Stimulated activated naive CD8-positive, alpha-beta T cell treated with anti-CD3 and anti-CD28 coated beads, Interleukin-15, Interleukin-2, amounts not matched to agents 100 ng/mL and 50 ng/mL, for 24 hours (primary cell): ENCODE measurements around the gene NCLN.
"Not testable (repeated sequence)": the region's sequence is repeated elsewhere in the genome, so short reads cannot be mapped to it uniquely, and the experiment has no call there.

Source experiments
- H3K27ac Mint-ChIP-seq: one replicate; pipeline ENCODE4 v1.8.0; 2021; ENCODE audit warnings: mild to moderate bottlenecking, mixed read lengths
- H3K27me3 Mint-ChIP-seq: one replicate; pipeline ENCODE4 v1.8.0; 2021; ENCODE audit warnings: mixed read lengths
- H3K36me3 Mint-ChIP-seq: one replicate; pipeline ENCODE4 v1.8.0; 2021; ENCODE audit warnings: low read depth, mixed read lengths
- H3K4me1 Mint-ChIP-seq: one replicate; pipeline ENCODE4 v1.8.0; 2021; ENCODE audit warnings: low read depth, mixed read lengths
- H3K4me3 Mint-ChIP-seq: one replicate; pipeline ENCODE4 v1.8.0; 2021; ENCODE audit warnings: mild to moderate bottlenecking, mixed read lengths
- H3K9me3 Mint-ChIP-seq: one replicate; pipeline ENCODE4 v1.8.0; 2021; ENCODE audit warnings: mixed read lengths

The NCLN gene

DNA sequence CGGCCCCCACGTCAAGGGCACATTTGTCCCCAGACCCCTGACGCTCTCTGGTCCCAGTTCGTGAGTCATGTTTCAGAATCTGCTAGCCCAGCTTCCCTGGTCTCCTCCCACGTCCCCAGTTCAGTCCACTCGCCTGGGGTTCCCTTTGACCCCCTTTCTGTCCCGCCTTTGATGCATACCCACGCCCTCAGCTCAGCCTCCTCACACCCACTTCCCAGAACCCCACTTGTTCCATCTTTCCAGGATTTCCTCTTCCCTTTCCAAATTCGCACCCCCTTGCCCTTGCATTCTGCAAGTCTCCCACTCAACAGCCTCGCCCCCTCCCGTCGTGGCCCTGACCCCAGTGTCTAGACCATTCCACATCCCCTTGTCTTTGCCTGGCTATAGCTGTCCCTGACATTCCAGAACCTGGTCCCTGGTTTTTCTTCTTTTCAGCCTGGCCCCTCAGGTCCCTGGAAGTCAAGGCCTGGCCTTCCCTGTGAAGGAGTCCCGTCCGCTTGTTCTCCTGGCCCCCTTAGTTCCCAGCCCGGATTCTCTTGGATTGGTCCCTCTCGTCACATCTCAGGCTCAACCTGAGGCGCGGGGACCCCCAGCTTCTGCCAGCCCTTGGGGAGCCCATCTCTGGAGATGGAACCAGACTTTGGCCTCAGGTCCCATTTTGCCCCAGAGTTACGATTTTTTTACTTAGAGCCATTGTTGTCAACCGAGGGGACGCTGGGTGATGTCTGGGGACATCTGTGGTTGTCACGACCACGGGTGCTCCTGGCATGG, 1.3 kb downstream of the NCLN start:
- peaks cover 22% of the 10 kb centered on the region for H3K36me3 Mint-ChIP-seq
- peak overlapping the region; percentile 96 for H3K4me3 Mint-ChIP-seq
- no peaks in the 10 kb centered on the region for H3K9me3 Mint-ChIP-seq
- H3K4me1 Mint-ChIP-seq, result peaks cover 62% of the 10 kb centered on the region
- H3K27me3 Mint-ChIP-seq, result no peaks in the 10 kb centered on the region
- peak overlapping the region; percentile 87 for H3K27ac Mint-ChIP-seq

- Mint-ChIP-seq H3K9me3 (no peaks in the 10 kb centered on the region), H3K36me3 (peaks cover 20% of the 10 kb centered on the region), H3K4me3 (peak overlapping the region; percentile 96), H3K27me3 (no peaks in the 10 kb centered on the region), H3K27ac (no peak overlapping the region), H3K4me1 (peaks cover 57% of the 10 kb centered on the region)
These were observed 2.2 kb downstream of the NCLN start for GRCh38 chr19:3187662-3188511.

GRCh38 chr19:3188627-3189596, 3.2 kb downstream of the NCLN start:
- H3K27ac Mint-ChIP-seq, result no peak overlapping the region
- peaks cover 22% of the 10 kb centered on the region for H3K36me3 Mint-ChIP-seq
- H3K27me3 Mint-ChIP-seq, result no peaks in the 10 kb centered on the region
- H3K4me3 Mint-ChIP-seq, result peak overlapping the region; percentile 59
- no peaks in the 10 kb centered on the region for H3K9me3 Mint-ChIP-seq
- H3K4me1 Mint-ChIP-seq, result peaks cover 48% of the 10 kb centered on the region

- peaks cover 39% of the 10 kb centered on the region for H3K4me1 Mint-ChIP-seq
- no peaks in the 10 kb centered on the region for H3K27me3 Mint-ChIP-seq
- H3K27ac Mint-ChIP-seq, result no peak overlapping the region
These were observed 4.2 kb downstream of the NCLN start for GRCh38 chr19:3189702-3190469.

DNA sequence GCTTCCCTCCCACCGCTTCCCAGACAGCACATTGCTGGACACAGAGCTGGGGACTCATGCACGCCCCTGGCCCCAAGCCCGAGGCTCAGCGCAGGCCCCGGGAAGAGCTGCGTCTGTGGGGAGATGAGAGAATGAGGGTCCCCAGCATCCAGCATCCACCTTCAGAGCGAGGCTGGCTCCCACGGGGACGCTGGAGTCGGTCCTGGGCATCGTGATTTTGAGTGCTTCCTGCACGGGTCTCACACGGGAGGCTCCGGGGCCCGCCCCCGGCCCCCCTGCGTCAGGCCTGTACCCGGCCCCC, 4.7 kb downstream of the NCLN start:
- H3K9me3 Mint-ChIP-seq, result no peaks in the 10 kb centered on the region
- H3K4me1 Mint-ChIP-seq, result peaks cover 35% of the 10 kb centered on the region
- no peaks in the 10 kb centered on the region for H3K27me3 Mint-ChIP-seq
- H3K4me3 Mint-ChIP-seq, result no peak overlapping the region
- H3K27ac Mint-ChIP-seq, result no peak overlapping the region
- H3K36me3 Mint-ChIP-seq, result peaks cover 32% of the 10 kb centered on the region

More at GRCh38 chr19:3189702-3190469, 4.2 kb downstream of the NCLN start:
- peaks cover 31% of the 10 kb centered on the region for H3K36me3 Mint-ChIP-seq
- no peaks in the 10 kb centered on the region for H3K9me3 Mint-ChIP-seq
- no peak overlapping the region for H3K4me3 Mint-ChIP-seq

GRCh38 chr19:3190921-3191805, 5.4 kb downstream of the NCLN start:
- H3K4me1 Mint-ChIP-seq, result peaks cover 35% of the 10 kb centered on the region
- no peaks in the 10 kb centered on the region for H3K9me3 Mint-ChIP-seq
- no peak overlapping the region for H3K4me3 Mint-ChIP-seq
- H3K36me3 Mint-ChIP-seq, result peaks cover 32% of the 10 kb centered on the region
- no peaks in the 10 kb centered on the region for H3K27me3 Mint-ChIP-seq
- no peak overlapping the region for H3K27ac Mint-ChIP-seq

- H3K4me3 Mint-ChIP-seq, H3K27me3 Mint-ChIP-seq, H3K27ac Mint-ChIP-seq, H3K9me3 Mint-ChIP-seq: not testable (repeated sequence)
- peaks cover 31% of the 10 kb centered on the region for H3K4me1 Mint-ChIP-seq
- H3K36me3 Mint-ChIP-seq, result peaks cover 29% of the 10 kb centered on the region
These were observed 6.0 kb downstream of the NCLN start for GRCh38 chr19:3191806-3192104.

GRCh38 chr19:3192228-3192635, 6.5 kb downstream of the NCLN start:
- Mint-ChIP-seq H3K27ac (no peak overlapping the region), H3K36me3 (peaks cover 24% of the 10 kb centered on the region), H3K9me3 (no peaks in the 10 kb centered on the region), H3K4me3 (no peak overlapping the region), H3K27me3 (no peaks in the 10 kb centered on the region), H3K4me1 (peaks cover 26% of the 10 kb centered on the region)

- Mint-ChIP-seq H3K4me3 (no peak overlapping the region), H3K4me1 (peaks cover 22% of the 10 kb centered on the region), H3K9me3 (no peaks in the 10 kb centered on the region), H3K27me3 (no peaks in the 10 kb centered on the region), H3K27ac (no peak overlapping the region), H3K36me3 (peaks cover 23% of the 10 kb centered on the region)
These were observed 7.0 kb downstream of the NCLN start for GRCh38 chr19:3192684-3193083.

DNA sequence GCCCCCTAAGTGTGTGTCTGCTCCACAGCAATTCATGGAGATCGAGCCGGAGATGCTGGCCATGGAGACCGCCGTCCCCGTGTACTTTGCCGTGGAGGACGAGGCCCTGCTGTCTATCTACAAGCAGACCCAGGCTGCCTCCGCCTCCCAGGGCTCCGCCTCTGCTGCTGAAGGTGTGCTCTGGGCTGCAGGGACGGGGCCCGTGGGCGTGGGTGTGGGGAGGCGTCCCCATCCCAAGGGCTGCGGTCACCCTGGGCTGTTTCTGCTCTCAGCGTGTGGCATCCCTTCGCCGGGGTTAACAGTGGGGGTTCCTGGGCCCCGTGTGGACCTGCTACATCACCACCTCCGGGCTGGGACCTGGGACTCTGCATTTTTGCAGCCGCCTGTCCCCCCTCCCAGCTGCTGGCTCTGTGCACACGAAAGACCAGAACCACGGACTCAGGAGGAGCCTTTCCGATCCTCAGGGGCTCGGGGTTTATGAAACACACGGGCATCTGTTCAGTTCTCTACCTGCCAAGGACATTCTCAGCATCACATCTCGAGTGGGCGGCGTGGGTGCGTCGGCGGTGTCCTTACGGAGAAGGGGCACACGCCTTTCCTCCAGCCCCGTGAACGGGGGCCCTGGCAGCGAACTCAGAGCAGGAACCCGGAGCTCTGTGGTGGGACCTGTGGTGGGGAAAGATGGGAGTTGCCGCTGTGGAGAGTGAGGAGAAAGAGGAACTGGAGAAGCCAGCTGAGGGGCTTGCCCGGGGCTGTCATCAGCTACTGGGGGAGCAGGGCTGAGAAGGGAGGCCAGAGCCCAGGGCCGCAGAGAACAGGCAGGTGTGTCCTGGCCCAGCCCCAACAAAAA, 7.8 kb downstream of the NCLN start:
- no peak overlapping the region for H3K27ac Mint-ChIP-seq
- no peak overlapping the region for H3K4me3 Mint-ChIP-seq
- peaks cover 14% of the 10 kb centered on the region for H3K4me1 Mint-ChIP-seq
- H3K9me3 Mint-ChIP-seq, result no peaks in the 10 kb centered on the region
- peaks cover 23% of the 10 kb centered on the region for H3K36me3 Mint-ChIP-seq
- H3K27me3 Mint-ChIP-seq, result no peaks in the 10 kb centered on the region

DNA sequence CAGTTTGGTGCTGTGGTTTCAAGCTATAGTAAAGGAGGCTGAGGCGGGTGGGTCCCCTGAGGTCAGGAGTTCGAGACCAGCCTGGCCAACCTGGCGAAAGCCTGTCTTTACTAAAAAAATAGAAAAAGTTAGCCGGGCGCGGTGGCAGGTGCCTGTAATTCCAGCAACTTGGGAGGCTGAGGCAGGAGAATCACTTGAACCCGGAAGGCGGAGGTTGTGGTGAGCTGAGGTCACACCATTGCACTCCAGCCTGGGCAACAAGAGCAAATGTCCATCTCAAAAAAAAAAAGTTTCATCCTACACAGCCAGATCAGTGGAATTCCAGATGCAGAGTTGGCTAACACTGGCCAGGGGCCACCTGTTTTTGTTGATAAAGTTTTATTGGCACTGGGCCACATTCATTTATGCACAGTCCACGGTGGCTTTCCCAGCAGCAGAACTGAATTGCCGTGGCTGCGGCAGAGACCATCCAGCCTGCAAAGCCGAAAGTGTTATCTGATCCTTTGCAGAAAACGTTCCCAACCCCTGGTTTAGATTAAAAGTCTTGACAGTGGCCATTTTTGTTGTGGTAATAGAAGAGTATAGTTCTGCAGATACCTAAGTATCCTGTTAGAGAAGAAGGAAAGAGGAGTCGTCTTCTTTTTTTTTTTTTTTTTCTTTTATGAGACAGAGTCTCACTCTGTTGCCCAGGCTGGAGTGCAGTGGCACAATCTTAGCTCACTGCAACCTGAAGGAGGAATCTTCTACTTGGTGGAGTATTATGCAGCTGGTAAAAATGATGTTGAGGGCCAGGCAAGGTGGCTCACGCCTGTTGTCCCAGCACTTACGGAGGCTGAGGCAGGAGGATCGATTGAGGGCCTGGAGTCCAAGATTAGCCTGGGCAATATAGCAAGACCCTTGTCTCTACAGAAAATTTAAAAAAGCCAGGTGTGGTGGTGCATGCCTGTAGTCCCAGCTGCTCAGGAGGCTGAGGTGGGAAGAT, 8.7 kb downstream of the NCLN start:
- no peaks in the 10 kb centered on the region for H3K27me3 Mint-ChIP-seq
- H3K27ac Mint-ChIP-seq, result no peak overlapping the region
- peaks cover 5% of the 10 kb centered on the region for H3K4me1 Mint-ChIP-seq
- no peaks in the 10 kb centered on the region for H3K9me3 Mint-ChIP-seq
- H3K36me3 Mint-ChIP-seq, result peaks cover 18% of the 10 kb centered on the region
- no peak overlapping the region for H3K4me3 Mint-ChIP-seq
